Activated T-cell treated with anti-CD3 and anti-CD28 coated beads for 24 hours (primary cell): ENCODE data around the gene GIMAP6.
"Not testable (repeated sequence)": the region's sequence is repeated elsewhere in the genome, so short reads cannot be mapped to it uniquely, and the experiment has no call there.

Experiments
- DNase-seq: peaks from one replicate; pipeline ENCODE4 v3.0.0-alpha.2; 2020; ENCODE audit warnings: low read depth

GIMAP6 gene

GRCh38 chr7:150631866-150632864 lies at the start of gene GIMAP6:
GIMAP6 (minus strand) TSS chr7:150632385; CDS start chr7:150630142, 2,243 bp downstream.
- DNase-seq = peak; percentile 42

- not testable (repeated sequence) for DNase-seq
These were observed 48.2 kb upstream of the GIMAP6 start for GRCh38 chr7:150680364-150680763.

DNA sequence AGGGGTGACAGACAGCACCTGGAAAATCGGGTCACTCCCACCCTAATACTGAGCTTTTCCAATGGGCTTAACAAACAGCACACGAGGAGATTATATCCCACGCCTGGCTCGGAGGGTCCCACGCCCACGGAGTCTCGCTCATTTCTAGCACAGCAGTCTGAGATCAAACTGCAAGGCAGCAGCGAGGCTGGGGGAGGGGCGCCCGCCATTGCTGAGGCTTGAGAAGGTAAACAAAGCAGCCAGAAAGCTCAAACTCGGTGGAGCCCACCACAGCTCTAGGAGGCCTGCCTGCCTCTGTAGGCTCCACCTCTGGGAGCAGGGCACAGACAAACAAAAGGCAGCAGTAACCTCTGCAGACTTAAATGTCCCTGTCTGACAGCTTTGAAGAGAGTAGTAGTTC lies 46.4 kb upstream of the GIMAP6 start:
- DNase-seq = not testable (repeated sequence)

- DNase-seq = not testable (repeated sequence)
These were observed 44.7 kb upstream of the GIMAP6 start for GRCh38 chr7:150676854-150677253.

DNA sequence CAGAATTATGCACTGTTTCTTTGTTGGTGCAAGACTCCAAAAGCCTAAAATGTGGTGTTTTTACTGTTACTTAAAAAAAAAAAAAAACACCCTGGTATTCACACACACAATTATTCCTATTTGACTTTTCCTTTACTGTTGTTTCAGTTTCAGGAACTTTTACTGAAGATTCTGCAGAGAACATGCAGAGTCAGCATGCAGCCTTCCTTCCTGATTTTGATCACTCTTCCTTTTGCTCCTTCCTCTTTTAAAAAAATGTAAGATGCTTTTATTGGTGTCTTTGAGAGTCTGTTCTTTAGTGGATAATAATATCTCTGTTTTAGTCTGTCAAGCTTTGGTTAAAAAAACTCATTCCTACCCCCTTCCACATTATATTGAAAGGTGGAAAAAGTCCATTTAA lies 44.1 kb upstream of the GIMAP6 start:
- not testable (repeated sequence) for DNase-seq

- DNase-seq = no peak
These were observed 43.5 kb upstream of the GIMAP6 start for GRCh38 chr7:150675714-150676113.

DNA sequence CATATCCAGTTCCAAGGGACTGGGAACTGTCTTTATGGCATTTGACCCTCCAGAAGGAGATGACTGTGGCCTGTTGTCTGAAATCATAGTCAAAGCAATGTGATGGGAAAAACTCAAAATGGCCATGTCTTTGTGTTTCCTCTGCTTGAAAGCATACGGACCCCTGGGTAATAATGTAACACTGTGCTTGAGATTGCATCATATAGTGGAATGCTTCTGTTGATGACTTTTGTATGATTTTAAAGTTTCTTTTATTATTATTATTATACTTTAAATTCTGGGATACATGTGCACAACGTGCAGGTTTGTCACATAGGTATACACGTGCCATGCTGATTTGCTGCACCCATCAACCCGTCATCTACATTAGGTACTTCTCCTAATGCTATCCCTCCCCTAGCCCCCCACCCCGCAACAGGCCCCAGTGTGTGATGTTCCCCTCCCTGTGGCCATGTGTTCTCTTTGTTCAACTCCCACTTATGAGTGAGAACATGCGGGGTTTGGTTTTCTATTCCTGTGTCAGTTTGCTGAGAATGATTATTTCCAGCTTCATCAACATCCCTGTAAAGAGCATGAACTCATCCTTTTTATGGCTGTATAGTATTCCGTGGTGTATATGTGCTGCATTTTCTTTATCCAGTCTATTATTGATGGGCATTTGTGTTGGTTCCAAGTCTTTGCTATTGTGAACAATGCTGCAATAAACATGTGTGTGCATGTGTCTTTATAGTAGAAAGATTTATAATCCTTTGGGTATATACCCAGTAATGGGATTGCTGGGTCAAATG lies 39.8 kb upstream of the GIMAP6 start:
- DNase-seq = not testable (repeated sequence)

DNA sequence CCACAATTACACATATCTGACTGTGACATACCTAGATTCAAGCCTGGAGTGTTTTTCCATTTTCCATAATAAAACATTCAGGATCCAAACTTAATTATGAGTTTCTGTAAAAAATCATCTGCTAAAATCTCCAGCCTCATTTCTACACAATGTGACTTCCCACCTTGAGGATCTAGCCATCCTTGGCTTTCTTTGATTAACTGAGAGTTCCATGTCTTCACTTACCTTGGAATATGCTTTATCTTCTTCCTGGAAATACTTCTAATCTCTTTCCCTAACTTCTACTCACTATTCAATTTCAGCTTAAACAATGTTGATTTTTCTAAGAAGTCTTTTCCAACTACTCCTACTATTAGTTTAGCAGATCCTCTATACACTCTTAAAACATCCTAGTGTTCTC lies 36.8 kb upstream of the GIMAP6 start:
- DNase-seq = no peak

GRCh38 chr7:150668472-150668911 lies 36.3 kb upstream of the GIMAP6 start:
- peak; percentile 64 for DNase-seq

DNA sequence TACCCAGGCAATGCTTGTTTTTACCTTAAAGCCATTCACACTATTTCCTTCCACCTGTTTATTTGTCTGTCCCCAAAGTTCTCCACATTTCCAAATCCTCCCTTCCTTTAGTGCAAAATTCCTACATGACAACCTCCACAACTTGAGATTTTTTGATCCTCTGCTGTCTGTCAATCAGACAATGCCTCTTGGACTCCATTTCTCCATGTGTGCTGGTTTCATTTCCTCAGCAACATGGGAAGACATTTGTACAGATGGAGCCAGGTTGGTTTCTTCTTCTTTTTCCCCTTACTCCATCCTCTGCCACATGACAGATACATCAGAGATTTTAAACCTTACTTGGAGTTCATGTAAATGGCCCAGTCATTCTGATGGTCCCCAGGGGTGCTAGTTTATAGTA lies 34.2 kb upstream of the GIMAP6 start:
- no peak for DNase-seq

DNA sequence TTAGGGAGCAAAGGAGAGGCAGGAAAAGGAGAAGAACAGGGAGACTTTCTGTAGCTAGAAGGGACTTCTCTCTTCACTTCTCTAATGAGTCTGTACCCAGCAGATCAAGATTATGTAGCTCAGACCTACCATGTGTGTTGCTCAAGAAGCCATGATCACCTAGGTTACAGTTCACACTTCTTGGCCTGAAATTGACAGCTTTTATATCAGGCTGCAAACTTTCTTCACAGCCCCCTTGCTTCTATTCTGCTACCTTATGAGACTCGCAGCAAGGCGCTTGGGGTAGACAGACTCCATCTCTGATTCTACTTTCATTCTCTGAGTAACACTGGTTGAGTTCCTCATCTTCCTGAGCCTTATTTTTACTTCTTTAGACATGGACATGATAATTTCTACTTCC lies 33.7 kb upstream of the GIMAP6 start:
- no peak for DNase-seq

- DNase-seq = no peak
These were observed 33.0 kb upstream of the GIMAP6 start for GRCh38 chr7:150665089-150665748.

DNA sequence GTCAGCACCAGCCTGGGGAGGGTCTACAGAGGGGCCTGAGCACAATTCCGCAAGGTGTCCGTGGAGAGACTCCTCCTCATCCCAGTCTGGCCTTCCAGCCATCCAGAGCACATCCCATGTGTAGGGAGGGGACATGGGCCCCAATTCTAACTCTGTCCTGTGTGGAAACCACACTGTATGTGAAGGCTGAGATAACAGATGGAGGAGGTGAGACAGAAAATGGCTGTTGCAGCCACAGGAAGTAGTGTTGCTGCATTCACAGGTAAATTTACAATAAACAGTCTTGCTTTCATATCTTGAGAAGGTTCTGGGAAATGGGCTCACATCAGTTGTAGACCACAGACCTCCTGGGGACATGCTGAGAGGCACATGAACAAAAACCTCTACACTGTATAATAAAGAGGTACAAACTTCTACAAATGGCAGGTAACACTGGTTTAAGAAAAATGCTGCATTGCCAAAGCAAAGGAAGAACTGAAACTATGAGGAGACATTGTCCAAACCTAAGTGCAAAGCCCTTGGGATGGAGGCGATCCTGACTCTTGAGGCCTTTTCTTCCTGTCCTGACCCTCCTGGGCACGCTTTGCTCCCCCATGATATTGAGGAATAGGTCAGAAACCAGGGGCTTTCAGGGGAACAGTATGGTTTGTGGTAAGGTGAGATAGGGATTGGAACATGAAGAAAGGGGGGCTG lies 31.8 kb upstream of the GIMAP6 start:
- no peak for DNase-seq

- not testable (repeated sequence) for DNase-seq
These were observed 30.6 kb upstream of the GIMAP6 start for GRCh38 chr7:150662821-150663220.

DNA sequence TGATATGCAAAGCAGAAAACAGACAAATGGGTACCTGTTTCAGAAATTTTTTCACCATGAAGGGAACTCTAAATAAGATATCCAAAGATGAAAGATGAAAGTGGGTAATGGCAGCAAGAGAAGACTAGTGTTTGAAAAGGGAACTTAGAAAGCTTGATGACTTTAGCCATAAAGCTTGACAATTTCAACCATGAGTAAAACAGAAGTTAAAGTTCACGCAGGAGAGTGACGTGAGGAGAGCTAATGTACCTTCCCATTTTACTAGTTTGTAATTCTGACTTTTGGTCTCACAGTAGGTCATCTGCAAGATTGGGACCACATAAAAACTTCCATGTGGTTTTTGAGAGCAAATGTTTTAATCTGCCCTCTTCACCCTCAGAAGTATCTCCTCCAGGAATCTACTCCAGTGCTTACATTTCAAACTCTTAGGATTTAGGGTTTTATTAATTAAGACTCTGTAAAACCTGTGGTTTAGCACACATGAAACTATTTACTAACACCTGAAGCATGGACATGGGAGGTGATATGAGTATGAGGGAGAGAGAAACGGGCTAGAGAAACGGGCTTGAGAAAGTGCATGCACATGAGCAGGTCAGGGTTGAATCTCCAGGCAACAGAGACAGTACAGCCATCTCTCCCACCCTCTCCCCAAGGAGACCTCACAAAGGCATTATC lies 28.9 kb upstream of the GIMAP6 start:
- no peak for DNase-seq

DNA sequence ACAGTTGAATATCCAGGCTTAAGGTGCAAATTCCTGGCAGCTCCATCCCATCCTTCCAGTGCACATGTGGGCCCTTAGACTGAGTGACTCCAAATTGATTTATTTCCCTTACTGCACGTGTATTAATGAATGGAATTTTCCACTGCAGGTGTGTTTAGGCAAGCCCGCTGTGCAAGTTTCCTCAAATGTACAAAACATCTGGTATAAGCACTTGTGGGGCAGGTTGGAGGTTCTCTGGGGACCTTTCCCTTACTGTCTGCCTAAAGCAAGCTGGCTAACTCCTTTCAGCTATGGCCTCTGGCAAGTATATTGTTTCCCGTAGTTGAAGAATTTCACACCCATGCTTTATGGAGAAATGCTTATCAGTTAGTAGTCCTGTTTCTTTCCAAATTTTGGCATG lies 25.3 kb upstream of the GIMAP6 start:
- no peak for DNase-seq

GRCh38 chr7:150656047-150656446 lies 23.9 kb upstream of the GIMAP6 start:
- no peak for DNase-seq

DNA sequence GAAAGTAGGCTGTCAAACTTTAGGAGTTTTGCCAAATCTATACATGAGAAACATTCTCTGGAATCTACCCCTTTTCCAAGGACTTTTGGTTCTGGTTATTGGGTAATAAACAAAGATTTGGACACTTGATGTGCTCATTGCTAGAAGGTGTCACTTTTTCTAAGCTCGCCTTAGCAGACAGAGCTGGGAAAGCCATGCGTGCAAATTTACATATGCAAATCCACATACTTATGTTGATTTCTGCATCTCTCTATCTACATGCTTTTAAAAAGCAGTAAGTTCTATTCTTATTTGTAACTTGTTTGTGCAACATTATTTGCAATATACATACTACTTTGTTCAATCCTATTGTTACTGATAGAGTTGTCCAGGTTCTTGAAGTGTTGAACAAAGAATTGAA lies 22.5 kb upstream of the GIMAP6 start:
- no peak for DNase-seq

- no peak for DNase-seq
These were observed 16.8 kb upstream of the GIMAP6 start for GRCh38 chr7:150649080-150649385.

- DNase-seq = no peak
These were observed 16.3 kb upstream of the GIMAP6 start for GRCh38 chr7:150648353-150649079.
